Esophagus muscularis mucosa (tissue), 4 donors: ENCODE data around the gene STX8.
"Not testable (repeated sequence)": the region's sequence is repeated elsewhere in the genome, so short reads cannot be mapped to it uniquely, and the experiment has no call there.

ENCODE experiments used
- EP300 ChIP-seq: sonication (generic); formaldehyde crosslinking; IDR thresholded peaks from one replicate; pipeline ENCODE4 v1.6.1; 2017; ENCODE audit warnings: antibody characterized with exemption
- POLR2A ChIP-seq: fragments of 450-650 bp; IDR thresholded peaks from one replicate; pipeline ENCODE4 v1.6.1; 2017; ENCODE audit warnings: antibody characterized with exemption, moderate library complexity, mild to moderate bottlenecking, low read depth
- POLR2AphosphoS5 ChIP-seq, 2 donors: sonication (generic); formaldehyde crosslinking; IDR thresholded peaks; one replicate each; pipeline ENCODE4 v1.6.1; 2017; ENCODE audit warnings: antibody characterized with exemption in 2 of 2
- TF ChIP-seq, protein P1 (sequence below), 3 experiments: fragments of 200-600 bp in 2 of 3; fragments of 450-650 bp in 1 of 3; sonication (generic) in 2 of 3; IDR thresholded peaks; one replicate each; pipeline ENCODE4 v1.5.1; 2017 to 2019; ENCODE audit warnings: antibody characterized with exemption in 3 of 3, mild to moderate bottlenecking in 2 of 3, moderate library complexity in 1 of 3

DNA sequence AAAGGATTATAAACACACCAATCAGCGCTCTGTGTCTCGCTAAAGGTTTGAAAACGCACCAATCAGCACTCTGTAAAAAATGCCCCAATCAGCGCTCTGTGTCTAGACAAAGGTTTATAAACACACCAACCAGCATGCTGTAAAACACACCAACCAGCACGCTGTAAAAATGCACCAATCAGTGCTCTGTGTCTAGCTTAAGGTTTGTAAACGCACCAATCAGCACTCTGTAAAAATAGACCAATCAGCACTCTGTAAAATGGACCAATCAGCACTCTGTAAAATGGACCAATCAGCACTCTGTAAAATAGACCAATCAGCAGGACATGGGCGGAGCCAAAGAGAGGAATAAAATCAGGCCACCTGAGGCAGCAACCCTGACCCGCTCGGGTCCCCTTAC is 199.4 kb downstream of the STX8 start:
- TF ChIP-seq, protein P1, sequence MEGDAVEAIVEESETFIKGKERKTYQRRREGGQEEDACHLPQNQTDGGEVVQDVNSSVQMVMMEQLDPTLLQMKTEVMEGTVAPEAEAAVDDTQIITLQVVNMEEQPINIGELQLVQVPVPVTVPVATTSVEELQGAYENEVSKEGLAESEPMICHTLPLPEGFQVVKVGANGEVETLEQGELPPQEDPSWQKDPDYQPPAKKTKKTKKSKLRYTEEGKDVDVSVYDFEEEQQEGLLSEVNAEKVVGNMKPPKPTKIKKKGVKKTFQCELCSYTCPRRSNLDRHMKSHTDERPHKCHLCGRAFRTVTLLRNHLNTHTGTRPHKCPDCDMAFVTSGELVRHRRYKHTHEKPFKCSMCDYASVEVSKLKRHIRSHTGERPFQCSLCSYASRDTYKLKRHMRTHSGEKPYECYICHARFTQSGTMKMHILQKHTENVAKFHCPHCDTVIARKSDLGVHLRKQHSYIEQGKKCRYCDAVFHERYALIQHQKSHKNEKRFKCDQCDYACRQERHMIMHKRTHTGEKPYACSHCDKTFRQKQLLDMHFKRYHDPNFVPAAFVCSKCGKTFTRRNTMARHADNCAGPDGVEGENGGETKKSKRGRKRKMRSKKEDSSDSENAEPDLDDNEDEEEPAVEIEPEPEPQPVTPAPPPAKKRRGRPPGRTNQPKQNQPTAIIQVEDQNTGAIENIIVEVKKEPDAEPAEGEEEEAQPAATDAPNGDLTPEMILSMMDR (IDR thresholded peaks at IDR 0.05): not testable (repeated sequence)
- TF ChIP-seq POLR2AphosphoS5 (IDR thresholded peaks at IDR 0.05); EP300; POLR2A: not testable (repeated sequence)
